CD4-positive, alpha-beta T cell treated with Interleukin-12 subunit alpha and Interleukin-12 subunit beta, for 1 hour (primary cell): ENCODE results near the gene PNLIPRP2.

Experiments used
- DNase-seq: peaks from one replicate; pipeline ENCODE4 v3.0.0-alpha.2; 2020

PNLIPRP2 gene

GRCh38 chr10:116620423-116621400 lies at the start of gene PNLIPRP2:
TSS of gene PNLIPRP2 (plus strand) at chr10:116620953.
- DNase-seq = no peak

- no peak for DNase-seq
Observed at GRCh38 chr10:116574797-116575196, 46.0 kb upstream of the PNLIPRP2 start.

GRCh38 chr10:116587878-116588591 lies 32.7 kb upstream of the PNLIPRP2 start:
- DNase-seq = no peak

- no peak for DNase-seq
Observed at GRCh38 chr10:116588995-116589394, 31.8 kb upstream of the PNLIPRP2 start.

GRCh38 chr10:116589926-116590325 lies 30.8 kb upstream of the PNLIPRP2 start:
- no peak for DNase-seq

GRCh38 chr10:116590590-116591444 lies 29.9 kb upstream of the PNLIPRP2 start, which contains the start of gene PNLIPRP1:
TSS of gene PNLIPRP1 (plus strand) at chr10:116590959. CDS start at chr10:116591130, 171 bp downstream.
- DNase-seq = no peak

GRCh38 chr10:116593139-116593740 lies 27.5 kb upstream of the PNLIPRP2 start:
- DNase-seq = no peak

GRCh38 chr10:116594525-116595035 lies 26.2 kb upstream of the PNLIPRP2 start:
- DNase-seq = no peak

GRCh38 chr10:116596062-116596461 lies 24.7 kb upstream of the PNLIPRP2 start:
- no peak for DNase-seq

GRCh38 chr10:116597543-116597942 lies 23.2 kb upstream of the PNLIPRP2 start:
- DNase-seq = no peak

GRCh38 chr10:116598329-116598728 lies 22.4 kb upstream of the PNLIPRP2 start:
- no peak for DNase-seq

GRCh38 chr10:116599991-116600390 lies 20.8 kb upstream of the PNLIPRP2 start:
- DNase-seq = no peak

GRCh38 chr10:116602648-116603400 lies 17.9 kb upstream of the PNLIPRP2 start:
- no peak for DNase-seq

- DNase-seq = no peak
Observed at GRCh38 chr10:116606061-116606483, 14.7 kb upstream of the PNLIPRP2 start.

- DNase-seq = no peak
Observed at GRCh38 chr10:116607336-116607735, 13.4 kb upstream of the PNLIPRP2 start.

- DNase-seq = no peak
Observed at GRCh38 chr10:116608686-116609594, 11.8 kb upstream of the PNLIPRP2 start.

- no peak for DNase-seq
Observed at GRCh38 chr10:116610443-116611152, 10.2 kb upstream of the PNLIPRP2 start.

GRCh38 chr10:116611153-116611545 lies 9.6 kb upstream of the PNLIPRP2 start:
- DNase-seq = no peak

- DNase-seq = no peak
Observed at GRCh38 chr10:116612107-116612769, 8.5 kb upstream of the PNLIPRP2 start.
